ENCODE results near the gene RAB40B.

DNA sequence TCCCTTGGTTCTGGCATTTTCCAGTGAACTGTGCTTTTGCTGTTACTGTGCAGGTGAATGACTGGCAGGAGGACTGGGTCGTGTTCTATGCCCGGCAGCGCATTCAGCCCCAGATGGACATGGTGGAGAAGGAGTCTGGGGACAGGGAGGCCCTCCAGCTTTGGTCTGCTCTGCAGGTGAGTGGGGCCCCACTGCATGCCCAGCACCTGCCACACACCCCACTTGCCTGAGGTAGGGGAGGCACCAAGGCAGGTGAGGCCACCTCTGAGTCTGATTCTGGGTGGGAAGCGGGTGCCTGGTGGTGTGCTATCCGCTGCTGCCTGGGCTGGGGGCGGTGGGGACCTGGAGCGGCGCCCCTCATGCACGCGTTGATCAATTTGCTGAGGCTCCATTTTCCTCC, 27.9 kb upstream of the RAB40B start:
- no peak for TF ChIP-seq TAF1 (IDR thresholded peaks at IDR 0.05; ENCODE audit: borderline replicate concordance, insufficient read depth, low read length)
- no peak for TF ChIP-seq POLR2AphosphoS5 (IDR thresholded peaks at IDR 0.05; ENCODE audit: low read depth, low read length)
- no peak for TF ChIP-seq SIN3A (IDR thresholded peaks at IDR 0.05; ENCODE audit: borderline replicate concordance, insufficient read depth, low read length)
- TF ChIP-seq, protein P1, sequence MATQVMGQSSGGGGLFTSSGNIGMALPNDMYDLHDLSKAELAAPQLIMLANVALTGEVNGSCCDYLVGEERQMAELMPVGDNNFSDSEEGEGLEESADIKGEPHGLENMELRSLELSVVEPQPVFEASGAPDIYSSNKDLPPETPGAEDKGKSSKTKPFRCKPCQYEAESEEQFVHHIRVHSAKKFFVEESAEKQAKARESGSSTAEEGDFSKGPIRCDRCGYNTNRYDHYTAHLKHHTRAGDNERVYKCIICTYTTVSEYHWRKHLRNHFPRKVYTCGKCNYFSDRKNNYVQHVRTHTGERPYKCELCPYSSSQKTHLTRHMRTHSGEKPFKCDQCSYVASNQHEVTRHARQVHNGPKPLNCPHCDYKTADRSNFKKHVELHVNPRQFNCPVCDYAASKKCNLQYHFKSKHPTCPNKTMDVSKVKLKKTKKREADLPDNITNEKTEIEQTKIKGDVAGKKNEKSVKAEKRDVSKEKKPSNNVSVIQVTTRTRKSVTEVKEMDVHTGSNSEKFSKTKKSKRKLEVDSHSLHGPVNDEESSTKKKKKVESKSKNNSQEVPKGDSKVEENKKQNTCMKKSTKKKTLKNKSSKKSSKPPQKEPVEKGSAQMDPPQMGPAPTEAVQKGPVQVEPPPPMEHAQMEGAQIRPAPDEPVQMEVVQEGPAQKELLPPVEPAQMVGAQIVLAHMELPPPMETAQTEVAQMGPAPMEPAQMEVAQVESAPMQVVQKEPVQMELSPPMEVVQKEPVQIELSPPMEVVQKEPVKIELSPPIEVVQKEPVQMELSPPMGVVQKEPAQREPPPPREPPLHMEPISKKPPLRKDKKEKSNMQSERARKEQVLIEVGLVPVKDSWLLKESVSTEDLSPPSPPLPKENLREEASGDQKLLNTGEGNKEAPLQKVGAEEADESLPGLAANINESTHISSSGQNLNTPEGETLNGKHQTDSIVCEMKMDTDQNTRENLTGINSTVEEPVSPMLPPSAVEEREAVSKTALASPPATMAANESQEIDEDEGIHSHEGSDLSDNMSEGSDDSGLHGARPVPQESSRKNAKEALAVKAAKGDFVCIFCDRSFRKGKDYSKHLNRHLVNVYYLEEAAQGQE (IDR thresholded peaks at IDR 0.05; ENCODE audit: insufficient read depth in 1 of 2, low read depth in 2 of 2, low read length in 2 of 2): no peak
- no peak for TF ChIP-seq FOXP2 (optimal IDR thresholded peaks at IDR 0.05; ENCODE audit: borderline replicate concordance, extremely low read depth, extremely low read length, insufficient read depth)
